AG04450 (cell line): ENCODE results near the gene LPCAT1. TPM values are rescaled to one million over a fixed set of nuclear protein-coding genes. Genes with fewer than 3 reads are reported as not detected.

ENCODE experiments used
- CTCF ChIA-PET: fragments of 300-600, 350-600 bp; formaldehyde crosslinking; extraction: SDS; loops from one replicate; lab custom pipeline; 2022; ENCODE audit warnings: antibody characterized with exemption, inconsistent platforms; lab: Charles Lee
- POLR2A ChIA-PET: fragments of 350-600 bp; formaldehyde crosslinking; extraction: SDS; loops from one replicate; lab custom pipeline; 2021; ENCODE audit warnings: antibody characterized with exemption, inconsistent platforms; lab: Yijun Ruan, JAX
- DNase-seq: peaks from one replicate; pipeline ENCODE4 v3.0.0-alpha.2; 2011; ENCODE audit warnings: low read depth, low spot score
- H3K27ac ChIP-seq: one replicate; pipeline ENCODE4 v1.5.1; 2012; ENCODE audit warnings: low read depth, low read length, control low read depth
- H3K27me3 ChIP-seq: one replicate; pipeline ENCODE4 v1.6.0; 2012; ENCODE audit warnings: low read length; ENCODE audit not compliant: control insufficient read depth, insufficient read depth
- H3K4me3 ChIP-seq: 2 replicates; pipeline ENCODE4 v1.5.1; 2011; ENCODE audit warnings: mild to moderate bottlenecking, low read depth, low read length, control low read depth
- H3K9me3 ChIP-seq: 2 replicates; pipeline ENCODE4 v1.5.1; 2012; ENCODE audit warnings: low read length; ENCODE audit not compliant: control insufficient read depth, insufficient read depth
- CTCF ChIP-seq: IDR thresholded peaks from 2 replicates; pipeline ENCODE4 v1.5.1; 2011; ENCODE audit warnings: low read depth, low read length, control low read depth, inconsistent platforms
- polyA plus RNA-seq: library from polyadenylated mRNA; depleted of rRNA; stranded (reverse); fragments of >200 nt; gene quantifications from 2 replicates; pipeline ENCODE4 v1.2.3, GENCODE V29; 2011

The LPCAT1 gene
- polyA plus RNA-seq, 1 experiment = 23.4 TPM

DNA sequence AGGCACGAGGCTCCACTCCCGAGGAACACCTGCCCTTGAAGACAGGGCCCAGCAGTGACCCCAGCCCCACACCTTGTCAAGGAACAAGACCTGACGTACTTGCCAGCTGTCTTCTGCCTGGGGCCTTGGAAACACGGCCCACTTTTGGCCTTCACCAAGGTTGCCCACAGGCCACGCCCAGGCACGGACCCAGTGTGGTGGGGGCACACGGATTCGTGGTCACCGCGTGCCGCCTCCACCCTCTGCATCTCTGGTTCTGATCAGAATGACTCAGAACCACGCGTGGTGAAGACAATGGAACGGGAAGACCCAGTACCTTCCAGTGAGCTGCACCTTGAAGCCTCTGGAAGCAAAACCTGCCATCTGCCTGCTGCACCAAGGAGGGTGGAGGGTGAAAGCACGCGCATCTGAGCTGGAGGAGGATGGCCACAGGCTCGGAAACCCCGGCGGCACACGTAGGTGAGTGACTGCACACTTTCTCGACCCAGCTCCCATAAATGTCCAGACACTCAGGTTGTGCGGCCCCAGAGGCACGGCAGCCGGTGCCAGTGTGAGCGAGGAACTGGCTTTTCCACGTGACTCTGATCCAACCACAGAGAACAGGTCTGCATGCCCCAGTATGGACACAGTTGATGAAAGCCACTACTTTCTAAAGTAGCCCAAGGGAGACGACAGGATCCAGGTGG lies 36.5 kb downstream of the LPCAT1 start:
- Histone ChIP-seq H3K27me3 (no peaks in the 10 kb centered on the region), H3K4me3 (no peak overlapping the region), H3K9me3 (no peaks in the 10 kb centered on the region; the same call in 1 of the 2 replicates), H3K27ac (no peak overlapping the region)
- POLR2A ChIA-PET = no interaction called here
- no peak for DNase-seq
- TF ChIP-seq CTCF = no peak
- CTCF ChIA-PET = no interaction called here

DNA sequence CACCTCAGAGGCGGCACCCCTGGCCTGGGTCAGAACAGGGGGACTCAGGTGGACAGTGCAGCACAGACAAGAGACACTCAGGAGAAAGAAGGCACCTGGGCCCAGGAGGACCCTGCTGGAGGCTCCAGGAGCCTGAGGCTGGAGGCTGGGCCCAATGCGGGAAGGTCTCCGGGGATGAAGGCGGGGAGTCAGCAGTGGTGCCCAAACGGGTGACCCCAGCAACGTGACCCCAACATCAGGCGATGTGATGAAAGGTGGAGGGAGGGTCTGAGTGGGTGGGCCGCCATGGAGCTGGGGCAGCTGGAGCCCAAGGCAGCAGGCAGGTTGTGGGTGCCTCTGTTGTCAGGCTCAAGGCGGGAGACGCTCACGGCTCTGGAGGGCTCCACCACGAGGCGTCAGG lies 37.5 kb downstream of the LPCAT1 start:
- TF ChIP-seq CTCF = no peak
- Histone ChIP-seq H3K27ac (no peak overlapping the region), H3K9me3 (no peaks in the 10 kb centered on the region; the same call in 1 of the 2 replicates), H3K27me3 (no peaks in the 10 kb centered on the region), H3K4me3 (no peak overlapping the region)
- ChIA-PET POLR2A (no interaction called here), CTCF (no interaction called here)
- no peak for DNase-seq

GRCh38 chr5:1485579-1486118 lies 38.1 kb downstream of the LPCAT1 start:
- DNase-seq = no peak
- Histone ChIP-seq H3K4me3 (no peak overlapping the region), H3K27ac (no peak overlapping the region), H3K27me3 (no peaks in the 10 kb centered on the region), H3K9me3 (no peaks in the 10 kb centered on the region; the same call in 1 of the 2 replicates)
- ChIA-PET POLR2A (no interaction called here), CTCF (no interaction called here)
- TF ChIP-seq CTCF = no peak

DNA sequence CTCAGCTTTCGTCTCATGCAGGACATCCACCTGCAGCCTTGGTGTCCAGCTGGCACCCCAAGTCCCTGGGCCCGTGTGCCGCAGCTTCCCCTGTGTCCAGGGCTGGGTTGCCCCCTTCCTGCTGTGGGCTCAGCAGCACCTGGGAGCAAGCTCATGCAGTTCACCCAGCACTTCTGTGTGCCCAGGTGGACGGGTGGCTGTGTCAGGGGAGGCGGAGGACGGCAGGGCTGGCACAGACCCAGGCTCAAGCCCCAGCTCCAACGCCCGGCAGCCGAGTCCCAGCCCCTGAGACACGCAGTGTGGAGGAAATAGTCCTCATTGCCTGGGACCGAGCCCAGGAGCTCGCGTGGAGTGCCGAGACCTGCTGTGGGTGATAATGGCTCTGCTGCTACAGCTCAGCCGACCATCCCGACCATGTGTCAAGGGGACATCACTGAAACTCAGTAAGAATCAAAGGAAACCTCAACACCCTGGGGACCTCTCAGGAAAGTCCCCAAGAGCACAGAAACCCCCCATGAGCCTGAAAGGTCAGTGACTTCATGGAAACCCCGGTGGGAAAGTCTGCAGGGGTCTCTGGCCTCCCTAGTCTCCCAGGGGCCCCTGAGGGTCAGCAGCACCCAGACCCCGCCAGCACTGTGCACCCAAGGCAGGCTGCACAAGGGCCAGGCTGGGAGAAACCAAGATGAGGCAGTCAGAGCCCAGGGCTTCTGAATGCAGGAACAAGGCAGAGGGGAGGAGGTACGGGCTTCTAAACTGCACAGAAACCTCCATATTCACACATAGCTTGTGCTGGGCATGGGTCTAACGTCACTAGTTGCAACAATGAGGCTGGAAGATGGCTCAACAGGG lies 38.8 kb downstream of the LPCAT1 start:
- ChIA-PET POLR2A (no interaction called here), CTCF (no interaction called here)
- TF ChIP-seq CTCF = no peak
- DNase-seq = no peak
- Histone ChIP-seq H3K9me3 (no peaks in the 10 kb centered on the region; the same call in 1 of the 2 replicates), H3K27ac (no peak overlapping the region), H3K4me3 (no peak overlapping the region), H3K27me3 (no peaks in the 10 kb centered on the region)
